Uterus (tissue), 4 donors: ENCODE results near the gene SMIM41. TPM values are rescaled to one million over a fixed set of nuclear protein-coding genes. Genes with fewer than 3 reads are reported as not detected.

Experiments used
- DNase-seq, 2 donors: peaks; one replicate each; pipeline ENCODE4 v3.0.0-alpha.2; 2019 to 2020
- H3K27ac ChIP-seq, 2 donors: fragments of 200-600 bp; sonication (generic); 1 replicate in 1 of 2; 2 replicates in 1 of 2; pipeline ENCODE4 v1.5.1; 2016 to 2018
- H3K27me3 ChIP-seq, 2 donors: fragments of 200-600 bp; sonication (generic); one replicate each; pipeline ENCODE4 v1.5.1; 2018 to 2019; ENCODE audit warnings: control low read depth in 1 of 2
- H3K36me3 ChIP-seq, 2 donors: fragments of 200-600 bp; sonication (generic); one replicate each; pipeline ENCODE4 v1.5.1; 2019; ENCODE audit warnings: control low read depth in 1 of 2
- H3K4me1 ChIP-seq, 2 donors: fragments of 200-600 bp; sonication (generic); one replicate each; pipeline ENCODE4 v1.5.1; 2018 to 2019; ENCODE audit warnings: control low read depth in 1 of 2
- H3K4me3 ChIP-seq, 2 donors: fragments of 200-600 bp; sonication (generic); 1 replicate in 1 of 2; 2 replicates in 1 of 2; pipeline ENCODE4 v1.5.1; 2018 to 2019; ENCODE audit warnings: mild to moderate bottlenecking in 1 of 2
- H3K9me3 ChIP-seq, 2 donors: fragments of 200-600 bp; sonication (generic); one replicate each; pipeline ENCODE4 v1.5.1; 2019; ENCODE audit warnings: control low read depth in 1 of 2
- POLR2A ChIP-seq, 2 donors: fragments of 450-650 bp; IDR thresholded peaks; one replicate each; pipeline ENCODE4 v1.6.1; 2016; ENCODE audit warnings: antibody characterized with exemption in 2 of 2, mild to moderate bottlenecking in 1 of 2, moderate library complexity in 1 of 2
- intact Hi-C: fragments of 100-400 bp; cut with DNase I; formaldehyde crosslinking; loops from one replicate; pipeline ENCODE4 v1.15.1; 2023; ENCODE audit warnings: low total_unique reads
- total RNA-seq, 4 donors: library from RNA; depleted of rRNA in 3 of 4; stranded (reverse); fragments of >200 nt in 3 of 4; gene quantifications; one replicate each; pipeline versions ENCODE4 v1.1.0 to v1.2.4, GENCODE V29; 2014 to 2023
- TF ChIP-seq, protein P1 (sequence below), 4 experiments: fragments of 200-600 bp in 2 of 4; fragments of 450-650 bp in 2 of 4; sonication (generic) in 2 of 4; IDR thresholded peaks; one replicate each; pipeline ENCODE4 v1.5.1; 2016 to 2019; ENCODE audit warnings: antibody characterized with exemption in 4 of 4, mild to moderate bottlenecking in 2 of 4, moderate library complexity in 1 of 4
- donor health status: DM: yes; HTN: yes; CAD: no.

SMIM41 gene
- total RNA-seq, 4 donors from 2014 or later, result not detected

DNA sequence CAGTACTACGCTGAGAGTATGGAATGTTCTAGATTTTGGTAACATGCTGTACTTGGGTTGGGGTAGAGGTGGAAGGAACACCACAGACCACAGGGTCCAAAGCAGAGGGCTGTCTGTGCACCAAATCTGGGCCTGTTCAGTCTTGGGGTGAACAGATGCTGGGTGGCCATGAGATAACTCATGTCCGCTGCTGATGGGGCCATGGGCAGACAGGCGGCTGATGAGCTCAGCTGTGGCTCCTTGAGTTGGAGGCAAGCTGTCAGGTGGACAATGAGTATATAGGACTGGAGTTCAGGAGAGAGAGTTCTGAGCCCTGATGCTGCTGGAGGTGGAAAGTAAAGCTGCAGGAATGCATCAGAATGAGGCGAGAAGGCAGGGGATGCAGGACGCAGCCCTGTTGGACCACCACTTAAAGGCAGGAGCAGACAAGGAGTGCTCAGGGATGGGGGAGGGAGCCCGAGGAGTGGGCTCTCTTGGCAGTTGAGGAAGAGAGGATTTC lies 6.2 kb downstream of the SMIM41 start:
- H3K4me3 ChIP-seq, result no peak overlapping the region
- no peak for DNase-seq
- H3K36me3 ChIP-seq, result no peaks in the 10 kb centered on the region
- H3K9me3 ChIP-seq, result no peaks in the 10 kb centered on the region
- peaks cover 0 to 9% of the 10 kb centered on the region in 2 donors for H3K4me1 ChIP-seq
- H3K27ac ChIP-seq, result no peak overlapping the region
- H3K27me3 ChIP-seq, result no peaks in the 10 kb centered on the region
- intact Hi-C loops, result no loop called here
- TF ChIP-seq, protein P1, sequence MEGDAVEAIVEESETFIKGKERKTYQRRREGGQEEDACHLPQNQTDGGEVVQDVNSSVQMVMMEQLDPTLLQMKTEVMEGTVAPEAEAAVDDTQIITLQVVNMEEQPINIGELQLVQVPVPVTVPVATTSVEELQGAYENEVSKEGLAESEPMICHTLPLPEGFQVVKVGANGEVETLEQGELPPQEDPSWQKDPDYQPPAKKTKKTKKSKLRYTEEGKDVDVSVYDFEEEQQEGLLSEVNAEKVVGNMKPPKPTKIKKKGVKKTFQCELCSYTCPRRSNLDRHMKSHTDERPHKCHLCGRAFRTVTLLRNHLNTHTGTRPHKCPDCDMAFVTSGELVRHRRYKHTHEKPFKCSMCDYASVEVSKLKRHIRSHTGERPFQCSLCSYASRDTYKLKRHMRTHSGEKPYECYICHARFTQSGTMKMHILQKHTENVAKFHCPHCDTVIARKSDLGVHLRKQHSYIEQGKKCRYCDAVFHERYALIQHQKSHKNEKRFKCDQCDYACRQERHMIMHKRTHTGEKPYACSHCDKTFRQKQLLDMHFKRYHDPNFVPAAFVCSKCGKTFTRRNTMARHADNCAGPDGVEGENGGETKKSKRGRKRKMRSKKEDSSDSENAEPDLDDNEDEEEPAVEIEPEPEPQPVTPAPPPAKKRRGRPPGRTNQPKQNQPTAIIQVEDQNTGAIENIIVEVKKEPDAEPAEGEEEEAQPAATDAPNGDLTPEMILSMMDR (IDR thresholded peaks at IDR 0.05), result no peak
- TF ChIP-seq POLR2A (IDR thresholded peaks at IDR 0.05), result no peak

DNA sequence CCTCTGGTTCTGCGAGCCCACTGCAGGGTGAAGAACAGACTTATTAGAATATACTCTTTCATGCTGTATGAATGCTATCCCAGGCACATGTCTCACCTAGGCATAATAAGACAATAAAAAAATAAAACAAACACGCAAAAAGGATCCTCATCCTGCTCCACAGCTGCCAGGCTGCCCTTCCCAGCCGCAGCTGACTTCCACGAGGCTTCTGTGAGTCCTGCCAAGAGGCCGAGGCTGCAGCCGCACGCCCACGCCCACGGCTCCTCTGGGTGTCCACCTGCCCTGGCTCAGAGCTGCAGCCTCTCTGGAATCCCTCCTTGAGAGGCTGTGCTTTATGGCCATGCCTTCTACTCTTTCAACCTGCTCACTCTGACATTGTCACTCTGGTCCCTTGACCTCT lies 6.9 kb downstream of the SMIM41 start:
- intact Hi-C loops, result no loop called here
- Histone ChIP-seq H3K27ac (no peak overlapping the region), H3K36me3 (no peaks in the 10 kb centered on the region), H3K4me1 (peaks cover 0 to 9% of the 10 kb centered on the region in 2 donors), H3K27me3 (no peaks in the 10 kb centered on the region), H3K9me3 (no peaks in the 10 kb centered on the region), H3K4me3 (no peak overlapping the region)
- TF ChIP-seq, protein P1 (IDR thresholded peaks at IDR 0.05), result no peak
- no peak for TF ChIP-seq POLR2A (IDR thresholded peaks at IDR 0.05)
- no peak for DNase-seq

DNA sequence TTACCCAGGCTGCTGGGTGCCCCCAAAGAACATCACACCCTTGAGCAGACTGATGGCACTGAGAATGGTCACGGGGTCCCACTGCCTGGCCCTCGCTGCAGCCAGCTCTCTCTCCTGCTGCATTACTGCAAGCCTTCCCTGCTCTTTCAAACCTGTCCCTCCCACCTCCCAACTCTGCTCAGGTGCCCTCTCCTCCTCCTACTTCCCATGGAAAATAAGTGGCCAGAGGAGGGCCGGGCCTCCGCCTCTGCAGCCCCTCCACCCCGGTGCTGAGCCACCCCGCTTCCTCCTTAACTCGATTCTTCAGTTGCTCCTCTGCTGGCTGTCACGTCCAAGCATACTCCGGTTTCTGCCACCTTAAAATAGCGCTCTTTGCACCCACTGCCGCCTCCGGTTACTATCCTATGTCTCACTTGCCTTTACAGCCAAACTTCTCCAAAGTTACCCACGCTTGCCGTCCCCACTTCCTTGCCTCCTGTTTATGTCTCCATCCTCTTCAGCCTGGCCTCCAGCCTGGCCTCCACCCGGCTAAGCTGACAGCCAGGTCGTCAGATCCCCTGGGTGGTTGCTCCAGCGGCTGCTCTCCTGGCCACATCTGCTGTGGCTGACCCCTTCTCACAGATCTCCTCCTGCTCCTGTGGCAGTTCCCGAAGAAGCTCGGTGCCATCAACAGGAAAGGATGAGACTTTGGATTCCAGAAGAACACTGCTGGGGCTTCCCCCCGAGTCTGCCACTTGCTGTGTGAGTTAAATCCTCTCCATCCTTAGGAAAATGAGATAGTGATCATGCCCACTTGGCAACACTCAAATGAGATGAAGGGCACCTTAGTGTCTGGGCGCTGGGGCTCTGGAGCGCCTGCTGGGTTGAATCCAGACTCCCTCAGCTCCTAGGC lies 7.7 kb downstream of the SMIM41 start:
- no peak for DNase-seq
- Histone ChIP-seq H3K4me1 (peaks cover 0 to 5% of the 10 kb centered on the region in 2 donors), H3K4me3 (no peak overlapping the region), H3K27me3 (no peaks in the 10 kb centered on the region), H3K27ac (no peak overlapping the region), H3K36me3 (no peaks in the 10 kb centered on the region), H3K9me3 (no peaks in the 10 kb centered on the region)
- TF ChIP-seq, protein P1 (IDR thresholded peaks at IDR 0.05), result no peak
- TF ChIP-seq POLR2A (IDR thresholded peaks at IDR 0.05), result no peak
- intact Hi-C loops, result no loop called here

DNA sequence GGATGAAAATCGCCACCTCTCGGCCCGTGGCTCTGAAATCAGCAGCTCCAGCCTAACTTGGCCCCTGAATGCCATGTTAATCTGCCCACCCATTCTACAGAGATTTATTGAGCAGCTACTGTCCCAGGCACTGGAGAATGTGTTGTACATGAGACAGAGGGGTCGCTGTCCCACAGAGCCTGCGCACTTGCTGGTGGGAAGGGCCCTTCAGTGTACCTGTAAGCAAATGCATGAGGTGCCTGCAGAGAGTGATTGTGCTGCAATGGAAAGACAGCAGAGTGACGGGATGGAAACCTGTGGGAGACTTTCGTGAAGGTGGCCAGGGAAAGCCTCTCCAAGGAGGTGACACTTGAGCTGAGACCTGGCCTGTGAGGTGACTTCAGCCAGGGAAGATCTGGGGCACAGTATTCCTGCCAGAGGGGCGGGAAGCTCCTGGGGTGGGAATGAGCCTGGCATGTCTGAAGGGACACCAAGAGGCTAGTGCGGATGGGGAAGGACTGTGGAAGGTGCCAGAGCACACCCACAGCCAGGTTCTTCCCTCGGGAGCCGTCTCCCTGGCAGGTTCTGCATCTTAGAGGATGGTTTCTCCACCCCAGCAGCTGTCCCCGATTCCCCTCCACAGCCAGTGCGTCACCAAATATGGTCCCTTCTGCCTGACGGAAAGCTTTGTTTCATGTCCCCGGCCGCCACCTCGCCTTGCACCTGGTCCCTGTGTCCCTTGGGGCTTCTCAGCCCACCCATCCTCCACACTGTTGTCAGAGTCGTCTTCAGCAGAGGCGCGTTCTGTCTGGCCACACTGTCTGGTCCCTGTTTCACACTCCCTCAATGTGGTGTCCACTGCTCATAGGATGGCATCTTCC lies 8.7 kb downstream of the SMIM41 start:
- H3K4me3 ChIP-seq, result no peak overlapping the region
- intact Hi-C loops, result no loop called here
- H3K9me3 ChIP-seq, result no peaks in the 10 kb centered on the region
- H3K4me1 ChIP-seq, result peaks cover 0 to under 1% of the 10 kb centered on the region in 2 donors
- TF ChIP-seq POLR2A (IDR thresholded peaks at IDR 0.05), result no peak
- TF ChIP-seq, protein P1 (IDR thresholded peaks at IDR 0.05), result no peak
- no peaks in the 10 kb centered on the region for H3K36me3 ChIP-seq
- H3K27ac ChIP-seq, result no peak overlapping the region
- H3K27me3 ChIP-seq, result no peaks in the 10 kb centered on the region
- DNase-seq, result no peak
